ENCODE measurements around the gene IGDCC3. TPM values are rescaled to one million over a fixed set of nuclear protein-coding genes. Genes with fewer than 3 reads are reported as not detected.
A peak's percentile ranks its signal among the peaks of the same experiment; 100 is the strongest.

IGDCC3 gene
- total RNA-seq, 4 donors from 2014 or later: not detected

DNA sequence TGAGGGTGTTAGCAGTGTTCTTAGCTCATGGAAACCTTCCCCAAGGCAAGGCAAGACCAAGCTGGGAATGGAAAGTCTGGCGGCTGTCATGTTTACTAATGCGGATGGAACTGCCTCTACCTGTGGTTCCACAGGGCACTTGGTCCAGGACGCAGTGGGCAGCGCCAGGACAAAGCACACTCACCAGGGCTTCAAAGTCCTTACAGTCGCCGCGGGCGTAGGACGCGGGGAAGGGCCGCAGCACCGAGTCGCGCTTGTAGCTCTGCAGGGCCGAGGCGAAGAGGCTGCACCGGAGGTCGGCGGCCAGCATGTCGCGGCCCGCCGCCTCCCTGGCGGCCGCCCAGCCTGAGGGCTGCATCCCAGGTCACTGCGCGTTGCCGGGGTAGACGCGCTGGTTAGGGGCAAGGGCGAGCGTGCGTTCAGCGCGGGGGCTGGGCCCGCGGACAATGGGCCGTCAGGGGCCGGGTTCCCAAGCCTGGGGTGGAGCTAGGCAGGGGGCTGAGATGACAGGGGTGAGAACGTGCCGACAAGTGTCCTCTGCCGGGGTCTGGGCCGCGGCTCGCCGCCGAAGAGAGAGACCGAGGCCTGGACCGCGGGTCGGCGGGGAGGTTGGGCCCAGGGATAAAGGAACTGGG lies 91.6 kb downstream of the IGDCC3 start:
- H3K9me3 ChIP-seq: no peaks in the 10 kb centered on the region
- peak overlapping the region; percentile 82 to 95 (median 92) for H3K27ac ChIP-seq
- H3K36me3 ChIP-seq: peaks cover 0 to 5% (median 0%) of the 10 kb centered on the region in 3 donors
- no peak for DNase-seq (ENCODE audit: low spot score in 2 of 2)
- no peaks in the 10 kb centered on the region for H3K27me3 ChIP-seq
- 0 to 1% methylated on average over 22 to 49 of the region's 52 CpGs for WGBS, 2 donors
- peaks cover 0 to 35% (median 12%) of the 10 kb centered on the region in 4 donors for H3K4me1 ChIP-seq
- peak overlapping the region; percentile 63 to 98 (median 75) for H3K4me3 ChIP-seq
- TF ChIP-seq EP300 (IDR thresholded peaks at IDR 0.05) (no peak), POLR2A (IDR thresholded peaks at IDR 0.05) (no peak)
- TF ChIP-seq, protein P1, sequence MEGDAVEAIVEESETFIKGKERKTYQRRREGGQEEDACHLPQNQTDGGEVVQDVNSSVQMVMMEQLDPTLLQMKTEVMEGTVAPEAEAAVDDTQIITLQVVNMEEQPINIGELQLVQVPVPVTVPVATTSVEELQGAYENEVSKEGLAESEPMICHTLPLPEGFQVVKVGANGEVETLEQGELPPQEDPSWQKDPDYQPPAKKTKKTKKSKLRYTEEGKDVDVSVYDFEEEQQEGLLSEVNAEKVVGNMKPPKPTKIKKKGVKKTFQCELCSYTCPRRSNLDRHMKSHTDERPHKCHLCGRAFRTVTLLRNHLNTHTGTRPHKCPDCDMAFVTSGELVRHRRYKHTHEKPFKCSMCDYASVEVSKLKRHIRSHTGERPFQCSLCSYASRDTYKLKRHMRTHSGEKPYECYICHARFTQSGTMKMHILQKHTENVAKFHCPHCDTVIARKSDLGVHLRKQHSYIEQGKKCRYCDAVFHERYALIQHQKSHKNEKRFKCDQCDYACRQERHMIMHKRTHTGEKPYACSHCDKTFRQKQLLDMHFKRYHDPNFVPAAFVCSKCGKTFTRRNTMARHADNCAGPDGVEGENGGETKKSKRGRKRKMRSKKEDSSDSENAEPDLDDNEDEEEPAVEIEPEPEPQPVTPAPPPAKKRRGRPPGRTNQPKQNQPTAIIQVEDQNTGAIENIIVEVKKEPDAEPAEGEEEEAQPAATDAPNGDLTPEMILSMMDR (IDR thresholded peaks at IDR 0.05): no peak

DNA sequence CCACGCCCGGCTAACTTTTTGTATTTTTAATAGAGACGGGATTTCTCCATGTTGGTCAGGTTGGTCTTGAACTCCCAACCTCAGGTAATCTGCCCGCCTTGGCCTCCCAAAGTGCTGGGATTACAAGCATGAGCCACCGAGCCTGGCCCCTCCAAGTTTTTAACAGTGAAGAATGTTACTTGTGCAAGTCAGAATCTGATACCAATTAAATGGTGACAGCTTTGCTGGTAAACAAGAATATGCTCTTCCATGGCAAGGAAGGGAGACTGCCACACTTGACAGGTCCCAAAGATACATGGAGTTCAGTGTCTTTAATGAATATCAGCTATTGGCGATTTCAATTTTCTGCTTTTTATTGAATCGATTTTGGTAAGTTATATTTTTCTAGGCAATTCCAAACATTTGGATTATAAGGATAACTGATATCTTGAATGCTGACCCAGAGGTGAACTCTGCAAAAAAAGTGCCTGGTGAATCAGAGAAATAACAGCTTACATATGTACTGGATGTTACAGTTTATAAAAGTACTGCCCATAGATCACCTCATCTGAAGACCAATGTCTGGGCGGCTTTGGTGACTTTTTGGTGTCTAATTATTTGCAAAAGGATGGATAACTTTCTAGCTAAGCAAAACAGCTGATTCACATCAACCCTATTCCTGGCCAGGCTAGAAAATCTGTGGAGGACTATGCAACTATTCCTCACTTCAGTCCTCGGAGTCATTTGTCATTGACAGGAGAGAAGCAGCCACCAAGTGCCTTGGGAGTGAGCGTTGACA lies 92.3 kb downstream of the IGDCC3 start:
- Histone ChIP-seq H3K27ac (peak overlapping the region; percentile 82 to 95 (median 92)), H3K4me1 (peaks cover 0 to 35% (median 12%) of the 10 kb centered on the region in 4 donors), H3K9me3 (no peaks in the 10 kb centered on the region), H3K4me3 (peak overlapping the region; percentile 63 to 98 (median 75)), H3K27me3 (no peaks in the 10 kb centered on the region), H3K36me3 (peaks cover 0 to 5% (median 0%) of the 10 kb centered on the region in 3 donors)
- TF ChIP-seq EP300 (IDR thresholded peaks at IDR 0.05) (no peak), POLR2A (IDR thresholded peaks at IDR 0.05) (no peak)
- TF ChIP-seq, protein P1 (IDR thresholded peaks at IDR 0.05): no peak
- no peak for DNase-seq (ENCODE audit: low spot score in 2 of 2)
- 64 to 70% methylated on average over 10 of the region's 10 CpGs for WGBS, 2 donors

DNA sequence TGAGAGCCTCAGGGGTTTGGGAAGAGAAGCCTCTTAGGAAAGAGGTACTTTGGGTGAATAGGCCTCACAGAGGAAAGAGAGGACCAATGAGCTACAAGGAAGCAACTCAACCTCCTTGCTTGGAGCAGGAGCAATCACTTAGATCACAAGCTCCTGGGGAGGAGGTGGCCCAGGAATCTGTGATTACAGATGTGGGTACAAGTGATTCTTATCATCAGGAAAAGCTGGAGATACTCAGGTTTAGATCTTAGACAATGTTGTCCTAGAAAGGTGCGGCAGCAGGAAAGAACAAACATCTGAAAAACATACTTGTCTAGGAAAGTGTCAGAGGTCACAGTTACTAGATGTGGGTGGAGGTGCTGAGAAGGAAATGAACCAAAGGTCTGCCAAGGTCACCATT lies 99.3 kb downstream of the IGDCC3 start:
- Histone ChIP-seq H3K27me3 (no peaks in the 10 kb centered on the region), H3K4me3 (no peak overlapping the region), H3K4me1 (peaks cover 0 to 18% (median 0%) of the 10 kb centered on the region in 4 donors), H3K9me3 (no peaks in the 10 kb centered on the region), H3K27ac (no peak overlapping the region), H3K36me3 (peaks cover 0 to 14% (median 0%) of the 10 kb centered on the region in 3 donors)
- no peak for DNase-seq (ENCODE audit: low spot score in 2 of 2)
- 50 to 69% methylated on average over 1 of the region's 1 CpG for WGBS, 2 donors
- TF ChIP-seq EP300 (IDR thresholded peaks at IDR 0.05) (no peak), POLR2A (IDR thresholded peaks at IDR 0.05) (no peak)
- TF ChIP-seq, protein P1 (IDR thresholded peaks at IDR 0.05): no peak

Small RNAs within 50 kb of the gene (small RNA-seq; reads per million reads assigned to genes)
- 12,358 reads per million, percentile 100 among the genes with 10 or more reads in this experiment for gene RNU5A-1
- 2,250 reads per million, percentile 99 among the genes with 10 or more reads in this experiment for gene RNU5B-1
- gene SNORA24B: not detected

Other genes starting within 250 kb of the IGDCC3 start
- gene PDCD7, start 244.2 kb downstream of the IGDCC3 start, total RNA-seq: 10 to 100 TPM; 27.9 to 57.5 (median 37.8) TPM
- gene CLPX, start 192.7 kb downstream of the IGDCC3 start, total RNA-seq: 10 to 100 TPM; 29.5 to 96.7 (median 69.7) TPM
- gene CILP, start 166.5 kb downstream of the IGDCC3 start, total RNA-seq: 100 to 1,000 TPM in 1 of 4 donors, 10 to 100 TPM in 2, 1 to 10 TPM in 1; 7.8 to 209 (median 55.5) TPM
- gene PARP16, start 91.1 kb downstream of the IGDCC3 start, total RNA-seq: 10 to 100 TPM in 3 of 4 donors, 1 to 10 TPM in 1; 5.9 to 15.5 (median 12.1) TPM
- gene RNU5A-1, start 82.0 kb downstream of the IGDCC3 start, total RNA-seq: not detected
- not detected for gene RNU5B-1, start 73.3 kb downstream of the IGDCC3 start, total RNA-seq
- gene IGDCC4, start 44.9 kb upstream of the IGDCC3 start, total RNA-seq: 1 to 10 TPM in 2 of 4 donors, under 1 TPM in 2; 0.59 to 2.0 (median 1.1) TPM
- 10 to 100 TPM; 31.2 to 49.4 (median 37.6) TPM for gene DPP8, start 139.7 kb upstream of the IGDCC3 start, total RNA-seq
- 10 to 100 TPM; 44.1 to 60.3 (median 49.8) TPM for gene HACD3, start 152.5 kb upstream of the IGDCC3 start, total RNA-seq
- 10 to 100 TPM; 30.6 to 38.4 (median 36.0) TPM for gene INTS14, start 233.1 kb upstream of the IGDCC3 start, total RNA-seq
- 10 to 100 TPM in 1 of 4 donors, 1 to 10 TPM in 3; 5.9 to 22.7 (median 9.2) TPM for gene SLC24A1, start 243.9 kb upstream of the IGDCC3 start, total RNA-seq

Data from tibial nerve (tissue), 4 donors.